ENCODE measurements around the gene RALGPS2. TPM values are rescaled to one million over a fixed set of nuclear protein-coding genes. Genes with fewer than 3 reads are reported as not detected.

Gene RALGPS2
- total and polyA plus RNA-seq, 11 donors, result 1.6 to 12.7 (median 8.0) TPM

DNA sequence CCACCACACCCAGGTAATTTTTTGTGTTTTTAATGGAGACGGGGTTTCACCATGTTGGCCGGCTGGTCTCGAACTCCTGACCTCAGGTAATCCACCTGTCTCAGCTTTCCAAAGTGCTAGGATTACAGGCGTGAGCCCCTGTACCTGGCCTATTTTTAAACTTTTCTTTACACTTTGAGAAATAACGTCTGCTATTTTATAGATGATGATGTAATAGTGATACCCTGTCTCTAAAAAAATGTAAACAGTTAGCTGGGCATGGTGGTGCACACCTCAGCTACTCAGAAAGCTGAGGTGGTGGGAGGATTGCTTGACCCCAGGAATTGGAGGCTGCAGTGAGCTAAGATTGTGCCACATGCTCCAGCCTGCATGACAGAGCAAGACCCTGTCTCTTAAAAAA lies 47.9 kb downstream of the RALGPS2 start:
- Histone ChIP-seq H3K4me3 (no peak overlapping the region), H3K27me3 (no peaks in the 10 kb centered on the region), H3K9me3 (peaks cover 0 to 17% (median 3%) of the 10 kb centered on the region in 12 donors), H3K4me1 (no peaks in the 10 kb centered on the region), H3K27ac (no peak overlapping the region), H3K36me3 (no peaks in the 10 kb centered on the region)
- DNase-seq (no peak), ATAC-seq (no peak)
- WGBS, 4 donors, result 82 to 93% (median 89%) methylated on average over 5 of the region's 5 CpGs
- TF ChIP-seq, protein P1, sequence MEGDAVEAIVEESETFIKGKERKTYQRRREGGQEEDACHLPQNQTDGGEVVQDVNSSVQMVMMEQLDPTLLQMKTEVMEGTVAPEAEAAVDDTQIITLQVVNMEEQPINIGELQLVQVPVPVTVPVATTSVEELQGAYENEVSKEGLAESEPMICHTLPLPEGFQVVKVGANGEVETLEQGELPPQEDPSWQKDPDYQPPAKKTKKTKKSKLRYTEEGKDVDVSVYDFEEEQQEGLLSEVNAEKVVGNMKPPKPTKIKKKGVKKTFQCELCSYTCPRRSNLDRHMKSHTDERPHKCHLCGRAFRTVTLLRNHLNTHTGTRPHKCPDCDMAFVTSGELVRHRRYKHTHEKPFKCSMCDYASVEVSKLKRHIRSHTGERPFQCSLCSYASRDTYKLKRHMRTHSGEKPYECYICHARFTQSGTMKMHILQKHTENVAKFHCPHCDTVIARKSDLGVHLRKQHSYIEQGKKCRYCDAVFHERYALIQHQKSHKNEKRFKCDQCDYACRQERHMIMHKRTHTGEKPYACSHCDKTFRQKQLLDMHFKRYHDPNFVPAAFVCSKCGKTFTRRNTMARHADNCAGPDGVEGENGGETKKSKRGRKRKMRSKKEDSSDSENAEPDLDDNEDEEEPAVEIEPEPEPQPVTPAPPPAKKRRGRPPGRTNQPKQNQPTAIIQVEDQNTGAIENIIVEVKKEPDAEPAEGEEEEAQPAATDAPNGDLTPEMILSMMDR (IDR thresholded peaks at IDR 0.05), result no peak
- no peak for TF ChIP-seq POLR2A (IDR thresholded peaks at IDR 0.05)
- intact Hi-C loops (cut with DNase I), result loop anchor here in 3 of 10 donors (2.0 to 5.0 kb wide), 2 partner anchors 228 to 229 kb away; no protein-coding TSS in a partner anchor

DNA sequence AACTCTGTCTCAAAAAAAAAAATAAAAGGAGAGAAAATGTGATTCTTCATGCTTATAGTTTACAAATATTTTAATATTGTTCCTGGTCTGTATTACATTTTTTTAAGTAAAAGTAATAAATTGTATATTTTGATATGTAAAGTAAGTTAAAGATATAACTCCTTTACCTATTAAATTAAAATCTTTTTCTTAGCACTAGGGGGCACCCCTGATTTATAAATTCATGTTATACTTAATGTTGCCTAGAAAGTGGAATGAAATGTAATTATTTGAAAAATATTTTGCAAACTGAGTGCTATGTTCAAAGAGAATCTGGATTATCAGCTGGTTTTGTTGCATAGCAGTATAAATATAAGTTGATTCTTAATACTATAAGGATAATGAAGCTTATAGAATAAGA lies 49.2 kb downstream of the RALGPS2 start:
- DNase-seq (no peak), ATAC-seq (no peak)
- Histone ChIP-seq H3K9me3 (peaks cover 0 to 9% (median under 1%) of the 10 kb centered on the region in 12 donors), H3K36me3 (no peaks in the 10 kb centered on the region), H3K27me3 (no peaks in the 10 kb centered on the region), H3K4me3 (no peak overlapping the region), H3K27ac (no peak overlapping the region), H3K4me1 (no peaks in the 10 kb centered on the region)
- TF ChIP-seq, protein P1 (IDR thresholded peaks at IDR 0.05), result peak; percentile 22 to 65 (median 49)
- TF ChIP-seq POLR2A (IDR thresholded peaks at IDR 0.05), result no peak
- intact Hi-C loops (cut with DNase I), result loop anchor here in 8 of 10 donors (2.0 to 5.0 kb wide), 3 partner anchors 227 to 229 kb away; no protein-coding TSS in a partner anchor

DNA sequence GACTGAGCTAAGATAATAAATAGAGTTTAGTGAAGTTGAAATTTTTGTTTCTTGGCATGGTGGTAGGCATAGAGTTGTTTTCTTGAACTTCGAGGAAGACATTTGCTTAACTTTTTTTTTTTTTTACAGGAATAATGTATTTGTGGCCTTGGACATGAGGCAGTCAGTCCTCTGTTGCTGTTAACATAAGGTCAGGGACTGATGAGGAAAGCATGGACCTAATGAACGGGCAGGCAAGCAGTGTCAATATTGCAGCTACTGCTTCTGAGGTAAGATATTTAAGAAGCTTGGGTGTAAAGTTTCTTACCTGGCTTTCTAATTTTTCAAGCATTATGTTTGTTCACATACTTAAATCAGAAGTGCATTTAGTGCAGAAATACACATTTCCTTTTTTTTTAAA lies 51.5 kb downstream of the RALGPS2 start:
- WGBS, 4 donors, result 70 to 87% (median 83%) methylated on average over 2 of the region's 2 CpGs
- TF ChIP-seq POLR2A (IDR thresholded peaks at IDR 0.05), result no peak
- TF ChIP-seq, protein P1 (IDR thresholded peaks at IDR 0.05), result no peak
- no peaks in the 10 kb centered on the region for H3K4me1 ChIP-seq

DNA sequence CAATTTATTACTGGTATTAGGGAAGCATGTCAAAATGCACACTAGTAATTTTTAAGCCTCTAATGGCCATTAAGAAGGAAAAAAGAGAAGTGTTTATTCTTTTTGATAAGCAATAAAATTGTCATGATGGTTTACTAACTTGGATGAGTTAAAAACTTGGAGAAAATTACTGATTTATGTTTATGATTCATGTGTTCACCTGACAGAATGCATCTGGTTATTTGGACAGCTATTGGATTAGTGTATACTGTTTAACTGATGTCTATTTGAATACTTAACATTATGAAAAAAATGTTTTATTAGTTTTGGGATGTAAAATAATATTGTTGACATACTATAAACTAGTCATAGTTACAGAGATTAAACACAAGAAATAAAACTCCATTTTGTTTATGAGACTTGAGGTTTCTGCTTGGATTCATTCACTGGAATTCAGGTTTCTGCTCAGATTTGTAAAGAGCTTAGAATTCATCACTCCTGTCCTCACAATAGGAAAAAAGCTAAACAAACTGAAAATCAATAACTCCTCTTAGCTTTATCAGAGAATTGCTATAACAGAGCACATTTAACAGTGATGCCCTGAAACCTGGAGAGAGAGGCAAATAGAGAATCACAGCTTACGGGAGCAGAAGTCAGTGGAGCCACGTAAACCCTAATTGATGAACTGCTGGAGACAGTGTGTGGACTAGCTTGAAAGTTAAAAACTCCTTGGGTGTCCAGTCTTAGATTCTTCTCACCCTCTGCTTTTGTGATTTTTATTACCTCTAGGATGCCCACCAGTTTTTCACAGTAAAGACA lies 56.7 kb downstream of the RALGPS2 start:
- TF ChIP-seq, protein P1 (IDR thresholded peaks at IDR 0.05), result no peak
- TF ChIP-seq POLR2A (IDR thresholded peaks at IDR 0.05), result no peak
- Histone ChIP-seq H3K4me3 (no peak overlapping the region), H3K4me1 (no peaks in the 10 kb centered on the region), H3K27ac (no peak overlapping the region), H3K27me3 (no peaks in the 10 kb centered on the region), H3K9me3 (no peaks in the 10 kb centered on the region), H3K36me3 (no peaks in the 10 kb centered on the region)
- DNase-seq, result no peak
- intact Hi-C loops (cut with DNase I), result no loop called here
- 97 to 100% (median 99%) methylated on average over 2 of the region's 2 CpGs for WGBS, 4 donors
- ATAC-seq, result no peak

More for the DNA sequence above, 51.5 kb downstream of the RALGPS2 start:
- no peak for ATAC-seq
- H3K27me3 ChIP-seq, result no peaks in the 10 kb centered on the region
- H3K9me3 ChIP-seq, result no peaks in the 10 kb centered on the region
- H3K27ac ChIP-seq, result no peak overlapping the region
- H3K4me3 ChIP-seq, result no peak overlapping the region
- intact Hi-C loops (cut with DNase I), result loop anchor here in 1 of 10 donors (2.0 kb wide), 1 partner anchor 226 kb away; no protein-coding TSS in a partner anchor
- H3K36me3 ChIP-seq, result no peaks in the 10 kb centered on the region
- no peak for DNase-seq
